Endothelial cell of umbilical vein (primary cell): ENCODE measurements around the gene EBI3. TPM values are rescaled to one million over a fixed set of nuclear protein-coding genes. Genes with fewer than 3 reads are reported as not detected.

Experiments used
- BruUV-seq: library from RNA; stranded (reverse); fragments of 400-500 nt; replicated peaks from 2 replicates; lab custom pipeline; 2021; lab: Mats Ljungman, UMichigan
- CTCF ChIA-PET: fragments of 300-600, 350-600 bp; sonication (Branson Sonifier 250); formaldehyde crosslinking; loops from one replicate; lab custom pipeline; 2021; ENCODE audit warnings: antibody characterized with exemption, inconsistent platforms; lab: Charles Lee
- POLR2A ChIA-PET: fragments of 300-600, 350-600 bp; sonication (Branson Sonifier 250); formaldehyde crosslinking; loops from one replicate; lab custom pipeline; 2021; ENCODE audit warnings: antibody characterized with exemption, inconsistent platforms; lab: Charles Lee
- DNase-seq: peaks from one replicate; pipeline ENCODE4 v3.0.0-alpha.2; 2011; ENCODE audit warnings: low read depth, low spot score
- FAIRE-seq: peaks from 2 replicates; lab custom pipeline; 2011; peaks lifted over from hg19 to GRCh38; lab: Jason Lieb, UNC
- H2AFZ ChIP-seq: 2 replicates; pipeline ENCODE4 v1.6.0; 2012; ENCODE audit warnings: low read depth, low read length, control low read depth, inconsistent platforms
- H3K27ac ChIP-seq: 2 replicates; pipeline ENCODE4 v1.5.1; 2011; ENCODE audit warnings: low read depth, mild to moderate bottlenecking, control low read depth, low read length, moderate library complexity; ENCODE audit not compliant: insufficient read depth
- H3K27me3 ChIP-seq, 2 experiments: 2 replicates each; pipeline versions ENCODE4 v1.6.0 to v1.6.1; 2011; ENCODE audit warnings: low read length in 2 of 2, mixed read lengths in 1 of 2; ENCODE audit not compliant: control insufficient read depth in 2 of 2, insufficient read depth in 2 of 2
- H3K36me3 ChIP-seq, 2 experiments: 2 replicates in 1 of 2; 3 replicates in 1 of 2; pipeline ENCODE4 v1.5.1; 2011; ENCODE audit warnings: low read length in 2 of 2, mild to moderate bottlenecking in 1 of 2, moderate library complexity in 1 of 2; ENCODE audit not compliant: control insufficient read depth in 2 of 2, insufficient read depth in 2 of 2; ENCODE audit errors: extremely low read depth in 1 of 2
- H3K4me1 ChIP-seq: 3 replicates; pipeline ENCODE4 v1.5.1; 2011; ENCODE audit warnings: mild to moderate bottlenecking, low read length; ENCODE audit not compliant: control insufficient read depth, insufficient read depth; ENCODE audit errors: extremely low read depth
- H3K4me2 ChIP-seq: 2 replicates; pipeline ENCODE4 v1.6.1; 2011; ENCODE audit warnings: low read length, control low read depth, mixed read lengths; ENCODE audit not compliant: insufficient read depth
- H3K4me3 ChIP-seq, 3 experiments: fragments of 200-600 bp in 1 of 3; sonication (generic), shearing (Covaris generic) in 1 of 3; replicated peaks in 1 of 3; 2 replicates each; pipeline ENCODE4 v1.5.1; 2011 to 2016; ENCODE audit warnings: control low read depth in 3 of 3, low read length in 3 of 3, mild to moderate bottlenecking in 2 of 3, inconsistent platforms in 1 of 3, low read depth in 1 of 3, moderate library complexity in 1 of 3; ENCODE audit not compliant: insufficient read depth in 1 of 3
- H3K79me2 ChIP-seq: 2 replicates; pipeline ENCODE4 v1.6.0; 2012; ENCODE audit warnings: low read length, inconsistent platforms; ENCODE audit not compliant: control insufficient read depth, insufficient read depth
- H3K9ac ChIP-seq: replicated peaks from 2 replicates; pipeline ENCODE3; 2011; ENCODE audit warnings: low read length, control low read depth; ENCODE audit not compliant: insufficient read depth; ENCODE audit errors: extremely low read depth
- H3K9me1 ChIP-seq: replicated peaks from 3 replicates; pipeline ENCODE4 v1.6.0; 2011; ENCODE audit warnings: mild to moderate bottlenecking, low read length; ENCODE audit not compliant: control insufficient read depth, insufficient read depth; ENCODE audit errors: extremely low read depth
- H3K9me3 ChIP-seq: replicated peaks from 2 replicates; pipeline ENCODE4 v1.5.1; 2012; ENCODE audit warnings: low read length, inconsistent platforms; ENCODE audit not compliant: control insufficient read depth, insufficient read depth
- H4K20me1 ChIP-seq: replicated peaks from 2 replicates; pipeline ENCODE3; 2011; ENCODE audit warnings: mild to moderate bottlenecking, low read length; ENCODE audit not compliant: control insufficient read depth, insufficient read depth; ENCODE audit errors: extremely low read depth
- CTCF ChIP-seq, 2 donors: IDR thresholded peaks; 1 replicate in 1 of 2; 2 replicates in 1 of 2; pipeline ENCODE4 v1.5.1; 2011; ENCODE audit warnings: low read length in 2 of 2, mild to moderate bottlenecking in 2 of 2, moderate library complexity in 2 of 2, control low read depth in 1 of 2, inconsistent platforms in 1 of 2, low read depth in 1 of 2; ENCODE audit not compliant: insufficient read depth in 1 of 2; ENCODE audit errors: extremely low read depth in 1 of 2
- EZH2 ChIP-seq: IDR thresholded peaks from 2 replicates; pipeline ENCODE4 v1.6.1; 2012; ENCODE audit warnings: borderline replicate concordance, low read depth, mild to moderate bottlenecking, moderate library complexity, low read length, inconsistent platforms; ENCODE audit not compliant: severe bottlenecking
- FOS ChIP-seq: IDR thresholded peaks from 2 replicates; pipeline ENCODE4 v1.6.1; 2011; ENCODE audit warnings: mild to moderate bottlenecking, low read length, moderate library complexity, borderline replicate concordance; ENCODE audit not compliant: insufficient read depth
- GATA2 ChIP-seq: IDR thresholded peaks from 2 replicates; pipeline ENCODE4 v1.7.0; 2011; ENCODE audit warnings: low read depth, mild to moderate bottlenecking, moderate library complexity, mixed read lengths, low read length; ENCODE audit not compliant: insufficient read length, insufficient read depth
- JUN ChIP-seq: IDR thresholded peaks from 2 replicates; pipeline ENCODE4 v1.6.1; 2011; ENCODE audit warnings: borderline replicate concordance, low read depth; ENCODE audit not compliant: insufficient read length, insufficient read depth
- MAX ChIP-seq: IDR thresholded peaks from 2 replicates; pipeline ENCODE4 v1.6.1; 2011; ENCODE audit not compliant: insufficient read depth, insufficient read length
- MYC ChIP-seq: IDR thresholded peaks from one replicate; pipeline ENCODE4 v1.6.1; 2011; ENCODE audit warnings: mild to moderate bottlenecking, low read depth, low read length
- POLR2A ChIP-seq: IDR thresholded peaks from 2 replicates; pipeline ENCODE4 v1.6.1; 2012; ENCODE audit warnings: low read depth, mild to moderate bottlenecking, control low read depth, low read length
- POLR2AphosphoS5 ChIP-seq: IDR thresholded peaks from 2 replicates; pipeline ENCODE4 v1.6.1; 2012; ENCODE audit warnings: low read depth, mild to moderate bottlenecking, control low read depth, low read length, moderate library complexity; ENCODE audit not compliant: insufficient read depth
- dilution Hi-C: fragments of 300-500 bp; cut with MboI; formaldehyde crosslinking; loops from one replicate; pipeline ENCODE4 v1.15.0; 2019; ENCODE audit warnings: low sequenced_read_pairs; ENCODE audit not compliant: extremely low pct_ligation_motif_present
- intact Hi-C: fragments of 100-400 bp; cut with micrococcal nuclease; formaldehyde crosslinking; loops from one replicate; pipeline ENCODE4 v1.10.0; 2022
- polyA plus RNA-seq, 4 experiments: library from polyadenylated mRNA; depleted of rRNA in 3 of 4; stranded (reverse) in 3 of 4; unstranded in 1 of 4; fragments of >200 nt; gene quantifications; 2 replicates each; pipeline versions ENCODE4 v1.2.1 to v1.2.3, GENCODE V29; 2011 to 2012; ENCODE audit warnings: missing spikeins in 1 of 4
- total RNA-seq: library from RNA; stranded (reverse); gene quantifications from 2 replicates; pipeline ENCODE4 v1.2.3, GENCODE V29; 2021

The EBI3 gene
- total and polyA plus RNA-seq, 2 donors (not counting 3 experiments of a cell fraction or from before 2014, with no cell fraction given) = 0.29 to 1.0 TPM

GRCh38 chr19:4284176-4284958, 55.0 kb downstream of the EBI3 start:
- Histone ChIP-seq H3K36me3 (no peaks in the 10 kb centered on the region), H3K79me2 (no peaks in the 10 kb centered on the region), H3K4me1 (no peaks in the 10 kb centered on the region), H3K9me1 (no peaks in the 10 kb centered on the region), H2AFZ (no peak overlapping the region), H3K9me3 (no peaks in the 10 kb centered on the region), H3K9ac (no peak overlapping the region), H3K27ac (no peak overlapping the region), H3K4me2 (no peak overlapping the region), H3K4me3 (no peak overlapping the region), H4K20me1 (no peaks in the 10 kb centered on the region), H3K27me3 (peaks cover 11 to 13% of the 10 kb centered on the region in 2 experiments)
- POLR2A ChIA-PET = interaction anchor here (0.6 kb wide), 1 partner anchor 832 kb away, joined by 7 read pairs; no protein-coding TSS in a partner anchor
- BruUV-seq = no TSS peak
- no peak for DNase-seq
- intact Hi-C loops (no loop called here), dilution Hi-C loops (no loop called here)
- TF ChIP-seq JUN = no peak
- no peak for TF ChIP-seq MAX
- TF ChIP-seq POLR2AphosphoS5 = no peak
- no peak for TF ChIP-seq GATA2
- no peak for TF ChIP-seq MYC
- FAIRE-seq = no peak
- CTCF ChIA-PET = interaction anchor here (1.5 to 1.7 kb wide), 2 partner anchors 68 to 241 kb away, joined by 3 to 4 read pairs; no protein-coding TSS in a partner anchor

- FAIRE-seq (no peak), DNase-seq (no peak)
- H4K20me1 ChIP-seq = no peaks in the 10 kb centered on the region
- H3K27ac ChIP-seq = no peak overlapping the region
- H3K4me2 ChIP-seq = no peak overlapping the region
- H3K4me1 ChIP-seq = no peaks in the 10 kb centered on the region
- TF ChIP-seq GATA2 (no peak), MYC (no peak), POLR2AphosphoS5 (no peak), FOS (no peak), EZH2 (no peak), POLR2A (no peak), CTCF (IDR thresholded peaks at IDR 0.05; ENCODE audit: extremely low read depth in 1 of 2, insufficient read depth in 1 of 2, low read depth in 1 of 2, low read length in 2 of 2) (no peak), MAX (no peak), JUN (no peak)
- no peaks in the 10 kb centered on the region for H3K36me3 ChIP-seq
- no peak overlapping the region for H3K4me3 ChIP-seq
- no peaks in the 10 kb centered on the region for H3K9me1 ChIP-seq
- H3K27me3 ChIP-seq = peaks cover 6 to 7% of the 10 kb centered on the region in 2 experiments
- CTCF ChIA-PET = interaction anchor here (1.5 to 1.7 kb wide), 2 partner anchors 67 to 240 kb away, joined by 3 to 4 read pairs; no protein-coding TSS in a partner anchor
- POLR2A ChIA-PET = interaction anchor here (0.6 kb wide), 1 partner anchor 831 kb away, joined by 7 read pairs; no protein-coding TSS in a partner anchor
- no peaks in the 10 kb centered on the region for H3K9me3 ChIP-seq
- dilution Hi-C loops = no loop called here
- no peak overlapping the region for H2AFZ ChIP-seq
- intact Hi-C loops = no loop called here
- no peaks in the 10 kb centered on the region for H3K79me2 ChIP-seq
- BruUV-seq = no TSS peak
- H3K9ac ChIP-seq = no peak overlapping the region
Observed at GRCh38 chr19:4284974-4285373, 55.7 kb downstream of the EBI3 start.
